Endodermal cell (in vitro differentiated cells): Measurements from ENCODE around the gene HCFC1. TPM values are rescaled to one million over a fixed set of nuclear protein-coding genes. Genes with fewer than 3 reads are reported as not detected.

Experiments
- DNase-seq: peaks from one replicate; pipeline ENCODE4 v3.0.0-alpha.2; 2017
- H3K27ac ChIP-seq: 2 replicates; pipeline ENCODE4 v1.5.1; 2013; ENCODE audit warnings: mild to moderate bottlenecking, low read depth, low read length, moderate library complexity
- H3K27me3 ChIP-seq: 2 replicates; pipeline ENCODE4 v1.6.1; 2013; ENCODE audit warnings: mild to moderate bottlenecking, low read length, moderate library complexity; ENCODE audit not compliant: insufficient read depth, control insufficient read depth, poor library complexity, severe bottlenecking
- H3K36me3 ChIP-seq: 2 replicates; pipeline ENCODE4 v1.7.0; 2013; ENCODE audit warnings: mild to moderate bottlenecking, low read length, moderate library complexity; ENCODE audit not compliant: control insufficient read depth, insufficient read depth
- H3K4me1 ChIP-seq: one replicate; pipeline ENCODE4 v1.7.0; 2013; ENCODE audit warnings: low read length; ENCODE audit not compliant: control insufficient read depth, insufficient read depth
- H3K4me3 ChIP-seq: 2 replicates; pipeline ENCODE4 v1.5.1; 2013; ENCODE audit warnings: mild to moderate bottlenecking, low read length, moderate library complexity
- H3K9ac ChIP-seq: 2 replicates; pipeline ENCODE4 v1.6.1; 2013; ENCODE audit warnings: mild to moderate bottlenecking, low read length, moderate library complexity; ENCODE audit not compliant: poor library complexity, severe bottlenecking; ENCODE audit errors: extremely low read depth
- H3K9me3 ChIP-seq: 2 replicates; pipeline ENCODE4 v1.6.1; 2013; ENCODE audit warnings: mild to moderate bottlenecking, low read length, moderate library complexity; ENCODE audit not compliant: control insufficient read depth
- H3K27ac Mint-ChIP-seq: 2 replicates; pipeline ENCODE4 v1.8.0; 2020; ENCODE audit warnings: mixed read lengths
- H3K27me3 Mint-ChIP-seq: 2 replicates; pipeline ENCODE4 v1.8.0; 2021; ENCODE audit warnings: mild to moderate bottlenecking, mixed read lengths; ENCODE audit not compliant: insufficient read depth
- H3K36me3 Mint-ChIP-seq: 2 replicates; pipeline ENCODE4 v1.8.0; 2020; ENCODE audit warnings: low read depth, mixed read lengths
- H3K4me1 Mint-ChIP-seq: 2 replicates; pipeline ENCODE4 v1.8.0; 2020; ENCODE audit warnings: mixed read lengths
- H3K4me3 Mint-ChIP-seq: 2 replicates; pipeline ENCODE4 v1.8.0; 2020; ENCODE audit warnings: mild to moderate bottlenecking, moderate library complexity, mixed read lengths
- H3K9me3 Mint-ChIP-seq: 2 replicates; pipeline ENCODE4 v1.8.0; 2020; ENCODE audit warnings: mild to moderate bottlenecking, mixed read lengths
- CTCF ChIP-seq: fragments of 200-600 bp; sonication (generic); conservative IDR thresholded peaks from 2 replicates; pipeline ENCODE4 v1.5.0; 2021; ENCODE audit warnings: antibody characterized with exemption, mild to moderate bottlenecking
- whole genome bisulfite sequencing, 2 experiments: methylation state at CpG; one replicate each; pipeline versions ENCODE4 v1.1.5 to v1.1.7; 2013; ENCODE audit warnings: missing lambda C conversion rate in 2 of 2, mixed read lengths in 1 of 2; ENCODE audit not compliant: insufficient coverage in 1 of 2, insufficient read length in 1 of 2; 5-methylcytosine and 5-hydroxymethylcytosine counted together
- total RNA-seq, 2 donors: library from RNA; stranded (reverse); fragmentation: NEBNext Ultra II Directional in 1 of 2; extraction: Animal tissue kit (Norgen Biotek cat#: 25700) in 1 of 2; gene quantifications; 2 replicates in 1 of 2; 3 replicates in 1 of 2; pipeline ENCODE4 v1.2.1, GENCODE V29; 2021

Gene HCFC1
- total RNA-seq, 2 donors from 2014 or later = 93.4 to 112 TPM

- Histone ChIP-seq H3K9me3 (no peaks in the 10 kb centered on the region), H3K9ac (peak within 1 kb of the TSS; percentile 99), H3K27ac (peak within 1 kb of the TSS; percentile 99), H3K4me3 (peak within 1 kb of the TSS; percentile 89), H3K4me1 (peaks cover 9% of the 10 kb centered on the region), H3K27me3 (no peaks in the 10 kb centered on the region), H3K36me3 (peaks cover 13% of the 10 kb centered on the region)
- peak within 1 kb of the TSS; percentile 96 for H3K4me3 Mint-ChIP-seq
- H3K27ac Mint-ChIP-seq = peak within 1 kb of the TSS; percentile 100
- H3K36me3 Mint-ChIP-seq = peaks cover 8% of the 10 kb centered on the region
- no peak for TF ChIP-seq CTCF
- WGBS, 2 experiments = 0% methylated on average over 3 to 83 of the region's 103 CpGs
- peaks cover 30% of the 10 kb centered on the region for H3K4me1 Mint-ChIP-seq
- H3K27me3 Mint-ChIP-seq = no peaks in the 10 kb centered on the region
- DNase-seq = peak; percentile 93
- H3K9me3 Mint-ChIP-seq = no peaks in the 10 kb centered on the region
Measured at GRCh38 chrX:153972368-153973126, 929 bp upstream of the HCFC1 start, which contains the start of gene TMEM187. Gene TMEM187 (plus strand): TSS chrX:153972754. CDS start chrX:153982063, 9,309 bp downstream.

GRCh38 chrX:153971124-153971449, 531 bp downstream of the HCFC1 start:
- TF ChIP-seq CTCF = no peak
- Histone ChIP-seq H3K4me1 (peaks cover 9% of the 10 kb centered on the region), H3K27ac (peak overlapping the region; percentile 99), H3K36me3 (peaks cover 13% of the 10 kb centered on the region), H3K9ac (peak overlapping the region; percentile 99), H3K9me3 (no peaks in the 10 kb centered on the region), H3K4me3 (peak overlapping the region; percentile 89), H3K27me3 (no peaks in the 10 kb centered on the region)
- H3K4me1 Mint-ChIP-seq = peaks cover 45% of the 10 kb centered on the region
- 0% methylated on average over 34 of the region's 34 CpGs; no CpG with 5 or more reads in 1 of the 2 experiments for WGBS, 2 experiments
- peak overlapping the region; percentile 100 for H3K27ac Mint-ChIP-seq
- no peaks in the 10 kb centered on the region for H3K9me3 Mint-ChIP-seq
- DNase-seq = peak; percentile 89
- no peaks in the 10 kb centered on the region for H3K27me3 Mint-ChIP-seq
- H3K36me3 Mint-ChIP-seq = peaks cover 16% of the 10 kb centered on the region
- H3K4me3 Mint-ChIP-seq = peak overlapping the region; percentile 96

GRCh38 chrX:153970357-153971123, 1.1 kb downstream of the HCFC1 start:
- Histone ChIP-seq H3K27me3 (no peaks in the 10 kb centered on the region), H3K9ac (peak overlapping the region; percentile 99), H3K36me3 (peaks cover 13% of the 10 kb centered on the region), H3K4me1 (peaks cover 9% of the 10 kb centered on the region), H3K4me3 (peak overlapping the region; percentile 89), H3K9me3 (no peaks in the 10 kb centered on the region), H3K27ac (peak overlapping the region; percentile 99)
- WGBS, 2 experiments = 0% methylated on average over 46 of the region's 49 CpGs; no CpG with 5 or more reads in 1 of the 2 experiments
- H3K36me3 Mint-ChIP-seq = peaks cover 16% of the 10 kb centered on the region
- H3K9me3 Mint-ChIP-seq = no peaks in the 10 kb centered on the region
- peaks cover 47% of the 10 kb centered on the region for H3K4me1 Mint-ChIP-seq
- H3K27ac Mint-ChIP-seq = peak overlapping the region; percentile 100
- no peak for TF ChIP-seq CTCF
- no peaks in the 10 kb centered on the region for H3K27me3 Mint-ChIP-seq
- DNase-seq = peak; percentile 79
- peak overlapping the region; percentile 96 for H3K4me3 Mint-ChIP-seq
